Sigmoid colon (tissue), 4 donors: ENCODE results near the gene CCDC102A.

ENCODE experiments used
- CTCF ChIP-seq, 4 experiments: fragments of 450-650 bp in 3 of 4; fragments of 200-600 bp in 1 of 4; IDR thresholded peaks; one replicate each; pipeline ENCODE4 v1.5.1; 2016 to 2019; ENCODE audit warnings: antibody characterized with exemption in 4 of 4, mild to moderate bottlenecking in 3 of 4, moderate library complexity in 2 of 4
- EP300 ChIP-seq, 4 donors: sonication (generic); formaldehyde crosslinking; IDR thresholded peaks; one replicate each; pipeline ENCODE4 v1.6.1; 2017; ENCODE audit warnings: antibody characterized with exemption in 4 of 4
- POLR2A ChIP-seq, 2 donors: fragments of 450-650 bp; IDR thresholded peaks; one replicate each; pipeline ENCODE4 v1.6.1; 2016; ENCODE audit warnings: antibody characterized with exemption in 2 of 2, mild to moderate bottlenecking in 2 of 2, moderate library complexity in 2 of 2
- POLR2AphosphoS5 ChIP-seq, 4 donors: sonication (generic); formaldehyde crosslinking; IDR thresholded peaks; one replicate each; pipeline ENCODE4 v1.6.1; 2017; ENCODE audit warnings: antibody characterized with exemption in 4 of 4

GRCh38 chr16:57537581-57538234 is 1.3 kb upstream of the CCDC102A start:
- no peak for TF ChIP-seq CTCF (IDR thresholded peaks at IDR 0.05)
- no peak for TF ChIP-seq POLR2A (IDR thresholded peaks at IDR 0.05)
- TF ChIP-seq POLR2AphosphoS5 (IDR thresholded peaks at IDR 0.05), result no peak
- no peak for TF ChIP-seq EP300 (IDR thresholded peaks at IDR 0.05)
